GM19372 (cell line): Measurements from ENCODE around the gene CCRL2.

ENCODE experiments used
- ATAC-seq: cut with Tn5 transposase; IDR thresholded peaks from one replicate; pipeline ENCODE4 v1.9.1; 2021; ENCODE audit warnings: mild to moderate bottlenecking, low read depth, moderate library complexity; ENCODE audit not compliant: unreplicated experiment

CCRL2 gene

DNA sequence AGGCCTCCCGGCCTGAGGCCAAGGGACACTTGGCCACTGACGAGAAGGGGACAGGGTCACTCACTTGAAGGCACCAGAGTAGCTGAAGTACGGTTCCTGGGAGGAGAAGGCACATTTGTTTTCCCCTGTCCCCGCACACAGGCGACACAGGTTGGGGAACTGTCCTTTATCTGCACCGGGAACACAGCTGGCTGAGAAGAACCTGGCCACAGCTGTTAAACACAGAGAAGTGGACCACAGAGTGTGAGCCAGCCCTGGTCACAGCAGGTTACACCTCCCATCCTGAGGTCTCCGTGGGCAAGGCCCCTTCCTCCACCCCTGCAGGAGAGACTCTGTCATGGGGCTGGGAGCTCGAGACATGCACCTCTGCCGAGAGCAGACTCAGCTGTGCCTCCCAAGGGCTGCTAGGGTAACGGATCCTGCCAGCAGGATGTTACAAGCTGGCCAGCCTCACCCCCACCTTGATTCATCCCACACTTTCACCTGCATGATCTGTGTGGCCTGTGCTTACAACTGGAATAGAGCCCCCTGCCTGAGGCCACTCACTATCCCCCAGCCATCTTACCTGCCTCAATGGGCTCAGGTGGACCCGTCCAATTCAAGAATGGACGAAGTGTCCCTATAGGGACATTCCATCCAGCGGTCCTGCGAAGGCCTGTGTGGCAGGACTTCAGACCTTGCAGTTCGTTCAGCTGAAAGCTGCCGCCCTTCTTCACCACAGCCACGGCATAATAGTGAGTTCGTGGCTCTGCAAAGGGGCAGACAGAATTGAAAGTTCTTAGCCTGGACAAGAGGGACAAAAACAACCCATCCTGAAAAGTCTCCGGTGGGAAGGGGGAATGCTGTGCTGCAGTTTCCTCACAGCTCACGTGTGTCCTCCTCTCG, 48.4 kb downstream of the CCRL2 start:
- no peak for ATAC-seq

DNA sequence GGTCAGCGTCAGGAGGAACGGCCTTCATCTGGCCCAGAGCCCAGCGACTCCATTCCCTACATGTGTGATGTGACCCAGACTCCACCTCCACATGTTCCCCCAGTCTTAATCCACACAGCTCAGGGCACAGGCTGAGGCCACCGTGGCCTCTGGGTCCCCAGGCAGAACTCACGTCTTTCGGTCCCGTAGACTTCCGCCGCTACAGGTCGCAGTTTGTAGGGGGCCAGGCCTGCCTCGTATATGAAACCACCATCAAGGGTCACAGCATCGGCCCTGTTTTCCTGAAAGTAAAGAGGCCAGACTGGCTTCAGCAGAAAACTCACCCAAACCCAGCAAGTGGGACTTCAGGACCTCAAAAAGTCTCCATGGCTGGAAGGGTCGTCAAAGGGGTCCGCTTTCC, 49.1 kb downstream of the CCRL2 start:
- no peak for ATAC-seq
